Activated B cell treated with CpG ODN at 0.5 μM for 24 hours (primary cell): Measurements from ENCODE around the gene DIPK2A. TPM values are rescaled to one million over a fixed set of nuclear protein-coding genes. Genes with fewer than 3 reads are reported as not detected.
A peak's percentile ranks its signal among the peaks of the same experiment; 100 is the strongest.

Experiments
- ATAC-seq: fragments of 200-7000 bp; cut with Tn5 transposase; one replicate; pipeline ENCODE4 v1.10.0; 2021; ENCODE audit warnings: low read depth, mild to moderate bottlenecking, moderate library complexity
- CTCF ChIA-PET: fragments of 350-600 bp; sonication (Branson Sonifier 250); formaldehyde crosslinking; loops from one replicate; lab custom pipeline; 2021; ENCODE audit warnings: antibody characterized with exemption; lab: Charles Lee
- POLR2A ChIA-PET: fragments of 350-600 bp; sonication (Branson Sonifier 250); formaldehyde crosslinking; loops from one replicate; lab custom pipeline; 2021; ENCODE audit warnings: antibody characterized with exemption; lab: Charles Lee
- DNase-seq: peaks from one replicate; pipeline ENCODE4 v3.0.0; 2022
- H3K27ac Mint-ChIP-seq: one replicate; pipeline ENCODE4 v1.8.0; 2020; ENCODE audit warnings: mixed read lengths
- H3K27me3 Mint-ChIP-seq: one replicate; pipeline ENCODE4 v1.8.0; 2021; ENCODE audit warnings: mixed read lengths
- H3K36me3 Mint-ChIP-seq: one replicate; pipeline ENCODE4 v1.8.0; 2021; ENCODE audit warnings: low read depth, mixed read lengths
- H3K4me1 Mint-ChIP-seq: one replicate; pipeline ENCODE4 v1.8.0; 2021; ENCODE audit warnings: mixed read lengths
- H3K4me3 Mint-ChIP-seq: one replicate; pipeline ENCODE4 v1.8.0; 2020; ENCODE audit warnings: mild to moderate bottlenecking, mixed read lengths
- H3K9me3 Mint-ChIP-seq: one replicate; pipeline ENCODE4 v1.8.0; 2020; ENCODE audit warnings: mixed read lengths
- intact Hi-C: fragments of 100-400 bp; cut with micrococcal nuclease; formaldehyde crosslinking; loops from one replicate; pipeline ENCODE4 v1.15.1; 2024
- total RNA-seq: library from RNA; stranded (reverse); gene quantifications from 2 replicates; pipeline ENCODE4 v1.2.3, GENCODE V29; 2022
- TF ChIP-seq, protein P1 (sequence below): fragments of 200-600 bp; IDR thresholded peaks from one replicate; pipeline ENCODE4 v1.8.0; 2022; ENCODE audit warnings: antibody characterized with exemption, mild to moderate bottlenecking

The DIPK2A gene
- total RNA-seq, 1 donor from 2014 or later: 23.0 TPM

DNA sequence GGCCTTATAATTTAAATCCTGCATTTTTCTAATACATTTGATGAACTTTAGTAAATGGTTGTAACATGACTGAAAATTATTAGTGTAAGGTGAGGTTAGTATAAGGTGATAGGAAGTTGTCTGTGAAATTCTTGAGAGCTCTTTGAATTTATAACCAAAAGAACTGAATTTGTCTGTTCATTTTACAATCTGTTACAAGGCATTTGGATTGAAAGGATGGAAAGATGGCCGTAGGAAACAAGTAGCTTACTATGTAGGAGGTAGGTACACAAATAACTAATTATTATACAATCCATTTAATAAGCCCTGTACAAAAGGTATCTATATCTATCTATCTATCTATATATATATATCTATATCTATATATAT lies 6.6 kb downstream of the DIPK2A start:
- H3K4me1 Mint-ChIP-seq: peaks cover 79% of the 10 kb centered on the region
- no peaks in the 10 kb centered on the region for H3K27me3 Mint-ChIP-seq
- DNase-seq (no peak), ATAC-seq (no peak)
- TF ChIP-seq, protein P1, sequence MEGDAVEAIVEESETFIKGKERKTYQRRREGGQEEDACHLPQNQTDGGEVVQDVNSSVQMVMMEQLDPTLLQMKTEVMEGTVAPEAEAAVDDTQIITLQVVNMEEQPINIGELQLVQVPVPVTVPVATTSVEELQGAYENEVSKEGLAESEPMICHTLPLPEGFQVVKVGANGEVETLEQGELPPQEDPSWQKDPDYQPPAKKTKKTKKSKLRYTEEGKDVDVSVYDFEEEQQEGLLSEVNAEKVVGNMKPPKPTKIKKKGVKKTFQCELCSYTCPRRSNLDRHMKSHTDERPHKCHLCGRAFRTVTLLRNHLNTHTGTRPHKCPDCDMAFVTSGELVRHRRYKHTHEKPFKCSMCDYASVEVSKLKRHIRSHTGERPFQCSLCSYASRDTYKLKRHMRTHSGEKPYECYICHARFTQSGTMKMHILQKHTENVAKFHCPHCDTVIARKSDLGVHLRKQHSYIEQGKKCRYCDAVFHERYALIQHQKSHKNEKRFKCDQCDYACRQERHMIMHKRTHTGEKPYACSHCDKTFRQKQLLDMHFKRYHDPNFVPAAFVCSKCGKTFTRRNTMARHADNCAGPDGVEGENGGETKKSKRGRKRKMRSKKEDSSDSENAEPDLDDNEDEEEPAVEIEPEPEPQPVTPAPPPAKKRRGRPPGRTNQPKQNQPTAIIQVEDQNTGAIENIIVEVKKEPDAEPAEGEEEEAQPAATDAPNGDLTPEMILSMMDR: no peak
- peak overlapping the region; percentile 48 for H3K4me3 Mint-ChIP-seq
- H3K36me3 Mint-ChIP-seq: peaks cover 16% of the 10 kb centered on the region
- CTCF ChIA-PET: no interaction called here
- POLR2A ChIA-PET: no interaction called here
- peaks cover 2% of the 10 kb centered on the region for H3K9me3 Mint-ChIP-seq
- peak overlapping the region; percentile 25 for H3K27ac Mint-ChIP-seq
- intact Hi-C loops: loop anchor here (10.0 kb wide), 3 partner anchors 297 to 577 kb away; no protein-coding TSS in a partner anchor

DNA sequence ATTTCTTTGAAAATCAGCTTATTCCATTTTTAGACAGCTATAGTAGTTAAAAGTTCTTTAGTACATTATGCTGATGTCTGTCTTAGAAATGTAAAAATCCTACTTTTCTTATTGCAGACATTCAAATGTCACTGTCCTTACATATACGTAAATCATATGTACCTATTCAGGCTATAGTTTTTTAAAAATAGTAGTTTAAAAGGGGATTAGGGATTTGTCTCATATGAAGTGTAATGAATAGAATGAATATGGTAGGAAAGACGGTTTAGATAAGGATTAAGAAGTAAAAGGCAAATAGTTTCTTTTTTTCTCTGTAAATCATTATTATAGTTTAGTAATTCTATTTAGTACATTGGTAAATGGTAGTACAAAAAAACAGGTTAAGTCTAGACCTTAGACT lies 7.4 kb downstream of the DIPK2A start:
- Mint-ChIP-seq H3K4me1 (peaks cover 77% of the 10 kb centered on the region), H3K27ac (no peak overlapping the region), H3K9me3 (peaks cover 2% of the 10 kb centered on the region), H3K36me3 (peaks cover 17% of the 10 kb centered on the region), H3K4me3 (no peak overlapping the region), H3K27me3 (no peaks in the 10 kb centered on the region)
- ChIA-PET CTCF (no interaction called here), POLR2A (no interaction called here)
- TF ChIP-seq, protein P1: no peak
- DNase-seq (no peak), ATAC-seq (no peak)
- intact Hi-C loops: loop anchor here (10.0 kb wide), 3 partner anchors 296 to 576 kb away; no protein-coding TSS in a partner anchor

DNA sequence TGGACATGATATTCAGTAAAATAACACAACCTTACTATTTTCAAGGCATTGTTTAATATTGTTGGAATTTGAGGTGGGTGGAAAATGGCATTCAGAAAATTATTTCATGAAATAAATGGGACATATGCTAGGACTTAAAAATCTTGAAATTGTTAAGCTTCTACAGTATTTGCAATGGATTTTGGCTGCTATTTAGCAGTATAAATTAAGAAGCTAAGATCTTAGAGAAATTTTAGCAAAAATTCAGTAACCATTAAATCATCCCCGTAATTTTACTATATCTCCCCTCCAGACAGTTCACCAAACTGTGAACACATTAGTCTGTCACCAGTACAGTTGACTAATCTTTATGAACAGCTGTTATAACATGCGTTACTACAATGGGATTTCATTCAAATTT lies 8.2 kb downstream of the DIPK2A start:
- ATAC-seq: no peak
- Mint-ChIP-seq H3K27me3 (no peaks in the 10 kb centered on the region), H3K36me3 (peaks cover 17% of the 10 kb centered on the region), H3K4me1 (peaks cover 76% of the 10 kb centered on the region), H3K27ac (no peak overlapping the region), H3K4me3 (no peak overlapping the region), H3K9me3 (peaks cover 2% of the 10 kb centered on the region)
- TF ChIP-seq, protein P1: no peak
- CTCF ChIA-PET: interaction anchor here (1.4 kb wide), 1 partner anchor 8 kb away, joined by 5 read pairs; the partner anchor contains the start of gene DIPK2A
- intact Hi-C loops: loop anchor here (10.0 kb wide), 3 partner anchors 295 to 575 kb away; no protein-coding TSS in a partner anchor
- POLR2A ChIA-PET: interaction anchor here (2.6 kb wide), 1 partner anchor 8 kb away, joined by 13 read pairs; the partner anchor contains the start of gene DIPK2A
- no peak for DNase-seq

DNA sequence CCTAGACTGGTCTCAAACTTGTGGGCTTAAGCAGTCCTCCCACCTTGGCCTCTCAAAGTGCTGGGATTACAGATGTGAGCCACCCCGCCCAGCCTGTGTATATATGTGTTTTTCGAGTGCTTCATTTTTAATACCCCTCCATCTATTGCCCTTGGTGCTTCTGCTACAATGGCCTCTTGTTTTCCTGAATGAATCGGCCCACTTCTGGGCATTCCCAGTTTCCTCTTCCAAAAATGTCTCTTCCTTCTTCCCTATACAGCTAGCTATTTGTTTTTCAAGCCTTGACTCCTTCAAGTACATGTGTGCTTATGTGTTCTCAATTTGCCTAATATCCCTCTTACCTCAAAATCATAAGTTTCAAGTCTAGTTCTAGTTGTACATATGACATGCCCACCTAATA lies 16.7 kb downstream of the DIPK2A start:
- Mint-ChIP-seq H3K27me3 (no peaks in the 10 kb centered on the region), H3K4me3 (no peak overlapping the region), H3K9me3 (no peaks in the 10 kb centered on the region), H3K36me3 (peaks cover 55% of the 10 kb centered on the region), H3K27ac (no peak overlapping the region), H3K4me1 (peaks cover 35% of the 10 kb centered on the region)
- POLR2A ChIA-PET: no interaction called here
- ATAC-seq (no peak), DNase-seq (no peak)
- CTCF ChIA-PET: no interaction called here
- intact Hi-C loops: no loop called here
- TF ChIP-seq, protein P1: no peak

DNA sequence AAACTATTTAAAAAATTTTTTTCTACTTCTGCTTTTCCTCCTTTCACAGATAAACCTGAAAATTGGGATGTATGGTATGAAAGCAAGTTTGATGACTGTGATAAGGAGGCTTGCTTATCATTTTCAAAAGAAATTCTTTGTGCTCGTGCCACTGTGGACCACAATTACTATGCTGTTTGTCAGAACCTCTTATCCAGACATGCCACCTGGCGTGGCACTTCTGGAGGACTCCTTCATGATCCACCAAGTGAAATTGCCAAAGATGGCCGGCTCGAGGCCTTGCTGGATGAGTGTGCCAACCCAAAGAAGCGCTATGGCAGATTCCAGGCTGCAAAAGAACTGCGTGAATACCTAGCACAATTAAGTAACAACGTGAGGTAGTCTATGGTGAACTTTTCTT lies 17.8 kb downstream of the DIPK2A start:
- H3K4me1 Mint-ChIP-seq: peaks cover 27% of the 10 kb centered on the region
- no peaks in the 10 kb centered on the region for H3K9me3 Mint-ChIP-seq
- TF ChIP-seq, protein P1: no peak
- CTCF ChIA-PET: no interaction called here
- POLR2A ChIA-PET: interaction anchor here (1.5 kb wide), 1 partner anchor 17 kb away, joined by 4 read pairs; no protein-coding TSS in a partner anchor
- H3K4me3 Mint-ChIP-seq: no peak overlapping the region
- no peak for DNase-seq
- intact Hi-C loops: no loop called here
- no peak overlapping the region for H3K27ac Mint-ChIP-seq
- H3K36me3 Mint-ChIP-seq: peaks cover 61% of the 10 kb centered on the region
- H3K27me3 Mint-ChIP-seq: no peaks in the 10 kb centered on the region
- ATAC-seq: no peak
